GM12878 (cell line): Measurements from ENCODE around the gene BEST2. TPM values are rescaled to one million over a fixed set of nuclear protein-coding genes. Genes with fewer than 3 reads are reported as not detected.

ENCODE experiments used
- ATAC-seq: fragments of 200-7000 bp; cut with Tn5 transposase; 3 replicates; pipeline ENCODE4 v1.9.1; 2020; ENCODE audit warnings: mild to moderate bottlenecking, moderate library complexity
- BruUV-seq: library from RNA; stranded (reverse); fragments of 400-500 nt; replicated peaks from 2 replicates; lab custom pipeline; 2021; lab: Mats Ljungman, UMichigan
- CTCF ChIA-PET: fragments of 300-600 bp; sonication (Branson Sonifier 250); formaldehyde crosslinking; extraction: SDS; loops from one replicate; lab custom pipeline; 2021; ENCODE audit warnings: inconsistent platforms; lab: Yijun Ruan, JAX
- POLR2A ChIA-PET: fragments of 350-600 bp; formaldehyde crosslinking; extraction: SDS; loops from one replicate; lab custom pipeline; 2021; ENCODE audit warnings: inconsistent platforms; lab: Charles Lee
- RAD21 ChIA-PET: fragments of 300-600 bp; sonication (Branson Sonifier 250); formaldehyde crosslinking; loops from one replicate; lab custom pipeline; 2023; ENCODE audit warnings: antibody characterized with exemption; ENCODE audit not compliant: unreplicated experiment; lab: Charles Lee
- SMC1A ChIA-PET: fragments of 300-600 bp; sonication (Branson Sonifier 250); formaldehyde crosslinking; loops from one replicate; lab custom pipeline; 2023; ENCODE audit not compliant: unreplicated experiment, uncharacterized antibody; lab: Charles Lee
- DNase-seq: peaks from one replicate; pipeline ENCODE4 v3.0.0-alpha.2; 2011; ENCODE audit warnings: low read depth, low spot score
- FAIRE-seq: peaks from 3 replicates; lab custom pipeline; 2011; peaks lifted over from hg19 to GRCh38; lab: Jason Lieb, UNC
- H2AFZ ChIP-seq: 2 replicates; pipeline ENCODE4 v1.6.0; 2011; ENCODE audit warnings: low read depth, low read length, control low read depth; ENCODE audit not compliant: control insufficient read depth
- H3K27ac ChIP-seq: 2 replicates; pipeline ENCODE4 v1.5.1; 2011; ENCODE audit warnings: control low read depth; ENCODE audit not compliant: control insufficient read depth, insufficient read depth
- H3K27me3 ChIP-seq, 2 experiments: replicated peaks in 1 of 2; 2 replicates each; pipeline versions ENCODE4 v1.6.0 to v1.6.1; 2011; ENCODE audit warnings: low read length in 1 of 2; ENCODE audit not compliant: control insufficient read depth in 2 of 2, insufficient read depth in 2 of 2
- H3K36me3 ChIP-seq, 2 experiments: 2 replicates each; pipeline ENCODE4 v1.5.1; 2011; ENCODE audit warnings: low read length in 1 of 2; ENCODE audit not compliant: control insufficient read depth in 2 of 2, insufficient read depth in 2 of 2
- H3K4me1 ChIP-seq: 2 replicates; pipeline ENCODE4 v1.6.1; 2011; ENCODE audit warnings: mild to moderate bottlenecking, low read length, moderate library complexity, mixed read lengths; ENCODE audit not compliant: control insufficient read depth, insufficient read depth
- H3K4me2 ChIP-seq: 2 replicates; pipeline ENCODE4 v1.6.0; 2011; ENCODE audit warnings: control low read depth; ENCODE audit not compliant: control insufficient read depth, insufficient read depth
- H3K4me3 ChIP-seq: fragments of 200-600 bp; sonication (generic); 2 replicates; pipeline ENCODE4 v1.5.1; 2016
- H3K79me2 ChIP-seq: 2 replicates; pipeline ENCODE4 v1.6.0; 2011; ENCODE audit warnings: low read length; ENCODE audit not compliant: control insufficient read depth, insufficient read depth
- H3K9ac ChIP-seq: 2 replicates; pipeline ENCODE4 v1.8.0; 2011; ENCODE audit warnings: low read length, control low read depth, mixed read lengths; ENCODE audit not compliant: control insufficient read depth, insufficient read depth
- H3K9me3 ChIP-seq: replicated peaks from 3 replicates; pipeline ENCODE4 v1.5.1; 2011; ENCODE audit warnings: mild to moderate bottlenecking, low read length; ENCODE audit not compliant: control insufficient read depth, insufficient read depth
- H4K20me1 ChIP-seq: 2 replicates; pipeline ENCODE4 v1.6.0; 2011; ENCODE audit not compliant: control insufficient read depth, insufficient read depth
- BCLAF1 ChIP-seq: fragments of 450-650 bp; IDR thresholded peaks from 2 replicates; pipeline ENCODE4 v1.6.1; 2017; ENCODE audit warnings: antibody characterized with exemption, mild to moderate bottlenecking, moderate library complexity
- CREB1 ChIP-seq: IDR thresholded peaks from 2 replicates; pipeline ENCODE4 v1.6.1; 2012; ENCODE audit warnings: low read depth, mild to moderate bottlenecking, inconsistent platforms
- EP300 ChIP-seq, 2 experiments: fragments of 150-350 bp in 1 of 2; IDR thresholded peaks; 2 replicates each; pipeline ENCODE4 v1.6.1; 2011 to 2012; ENCODE audit warnings: low read depth in 2 of 2, low read length in 2 of 2, borderline replicate concordance in 1 of 2, improper control_type of control experiment in 1 of 2, inconsistent platforms in 1 of 2; ENCODE audit not compliant: control insufficient read depth in 1 of 2
- ETV6 ChIP-seq, 2 experiments: fragments of 450-650 bp in 1 of 2; IDR thresholded peaks in 1 of 2; conservative IDR thresholded peaks in 1 of 2; 2 replicates each; pipeline ENCODE4 v1.6.1; 2014; ENCODE audit warnings: antibody characterized with exemption in 1 of 2, borderline replicate concordance in 1 of 2, low read depth in 1 of 2, mild to moderate bottlenecking in 1 of 2, moderate library complexity in 1 of 2
- HCFC1 ChIP-seq: fragments of 150-350 bp; IDR thresholded peaks from 2 replicates; pipeline ENCODE4 v1.6.1; 2014; ENCODE audit warnings: low read length
- IKZF1 ChIP-seq: fragments of 450-650 bp; conservative IDR thresholded peaks from 2 replicates; pipeline ENCODE4 v1.6.1; 2017; ENCODE audit warnings: antibody characterized with exemption, mild to moderate bottlenecking
- IRF3 ChIP-seq: fragments of 450-650 bp; IDR thresholded peaks from 2 replicates; pipeline ENCODE4 v1.6.1; 2014; ENCODE audit warnings: mild to moderate bottlenecking
- STAT3 ChIP-seq: IDR thresholded peaks from 2 replicates; pipeline ENCODE4 v1.6.1; 2011; ENCODE audit warnings: low read depth, low read length, improper control_type of control experiment
- TCF3 ChIP-seq: IDR thresholded peaks from 2 replicates; pipeline ENCODE4 v1.6.1; 2012; ENCODE audit warnings: low read depth, mild to moderate bottlenecking, low read length, borderline replicate concordance; ENCODE audit not compliant: insufficient read depth
- ZNF622 ChIP-seq: fragments of 450-650 bp; IDR thresholded peaks from 2 replicates; pipeline ENCODE4 v1.6.1; 2017; ENCODE audit warnings: mild to moderate bottlenecking, inconsistent platforms
- WGBS: methylation state at CpG from one replicate; pipeline ENCODE4 v1.1.6; 2016; ENCODE audit warnings: low lambda C conversion rate; ENCODE audit not compliant: insufficient replicate concordance, insufficient coverage; ENCODE audit errors: missing lambda C conversion rate; 5-methylcytosine and 5-hydroxymethylcytosine counted together
- in situ Hi-C: fragments of 300-500 bp; cut with MboI; formaldehyde crosslinking; loops from 9 replicates; pipeline ENCODE4 v1.14.3; 2018; ENCODE audit warnings: mixed read lengths
- intact Hi-C: fragments of 100-400 bp; cut with micrococcal nuclease; formaldehyde crosslinking; loops from one replicate; pipeline ENCODE4 v1.14.2; 2022; ENCODE audit not compliant: unreplicated experiment
- polyA plus RNA-seq, 11 experiments: library from polyadenylated mRNA; depleted of rRNA in 4 of 11; unstranded in 6 of 11; stranded (reverse) in 5 of 11; fragments of >200 nt; fragmentation: Nextera tagmentation in 4 of 11; fragmentation: Illumina TruSeq in 1 of 11; extraction: Ambion mirVana in 4 of 11; extraction: Trizol in 1 of 11; gene quantifications; 1 replicate in 1 of 11; 2 replicates in 10 of 11; pipeline versions ENCODE4 v1.2.1 to v1.2.3, GENCODE V29; 2011 to 2016; ENCODE audit warnings: inconsistent platforms in 2 of 11, missing spikeins in 2 of 11, low read depth in 1 of 11
- total RNA-seq, 4 experiments: library from RNA; depleted of rRNA in 3 of 4; stranded (reverse); fragments of >200 nt in 3 of 4; fragmentation: Illumina TruSeq in 1 of 4; extraction: Trizol in 1 of 4; gene quantifications; 2 replicates each; pipeline versions ENCODE4 v1.2.1 to v1.2.3, GENCODE V29; 2013 to 2021

BEST2 gene
- total and polyA plus RNA-seq, 10 of the 15 experiments (the other 5 are each of a cell fraction or from before 2014, with no cell fraction given): not detected

- no peaks in the 10 kb centered on the region for H3K9me3 ChIP-seq
- 100% methylated on average over 8 of the region's 11 CpGs for WGBS
- FAIRE-seq (no peak), DNase-seq (no peak), ATAC-seq (no peak)
- H3K4me3 ChIP-seq: no peak overlapping the region
- ChIA-PET CTCF (interaction anchor here (1.3 to 17.0 kb wide), 6 partner anchors 7 to 100 kb away, joined by 3 to 426 read pairs (median 28); partner anchors contain the start of genes JUNB, PRDX2 and THSD8), POLR2A (interaction anchor here (0.8 to 1.3 kb wide), 2 partner anchors 29 to 34 kb away, joined by 3 to 5 read pairs; no protein-coding TSS in a partner anchor), RAD21 (interaction anchor here (1.1 to 9.0 kb wide), 6 partner anchors 11 to 198 kb away, joined by 3 to 76 read pairs (median 14); no protein-coding TSS in a partner anchor), SMC1A (interaction anchor here (0.6 to 4.6 kb wide), 7 partner anchors 10 to 80 kb away, joined by 3 to 61 read pairs (median 5); no protein-coding TSS in a partner anchor)
- no peak overlapping the region for H2AFZ ChIP-seq
- intact Hi-C loops: no loop called here
- H3K27ac ChIP-seq: no peak overlapping the region
- H3K4me2 ChIP-seq: no peak overlapping the region
- no peaks in the 10 kb centered on the region for H3K36me3 ChIP-seq
- H3K4me1 ChIP-seq: no peaks in the 10 kb centered on the region; the same call in 1 of the 2 replicates
- no TSS peak for BruUV-seq
- H4K20me1 ChIP-seq: no peaks in the 10 kb centered on the region
- in situ Hi-C loops: loop anchor here (5.0 kb wide), 1 partner anchor 80 kb away; no protein-coding TSS in a partner anchor
- H3K9ac ChIP-seq: no peak overlapping the region
- TF ChIP-seq IKZF1 (no peak), IRF3 (no peak), STAT3 (no peak), EP300 (IDR thresholded peaks at IDR 0.05; ENCODE audit: borderline replicate concordance in 1 of 2, control insufficient read depth in 1 of 2, low read depth in 2 of 2, low read length in 2 of 2) (no peak), HCFC1 (no peak), TCF3 (no peak), ZNF622 (no peak), ETV6 (conservative IDR thresholded peaks at IDR 0.05 in 1 of 2, IDR thresholded peaks at IDR 0.05 in 1 of 2; ENCODE audit: borderline replicate concordance in 1 of 2, low read depth in 1 of 2) (no peak), CREB1 (no peak), BCLAF1 (no peak)
- no peaks in the 10 kb centered on the region; a peak in 1 of 4 replicates for H3K27me3 ChIP-seq
- no peaks in the 10 kb centered on the region for H3K79me2 ChIP-seq
Measured at GRCh38 chr19:12767150-12767549, 15.6 kb downstream of the BEST2 start.
